Thoracic aorta (tissue), 2 donors: Measurements from ENCODE around the gene SYNE2. TPM values are rescaled to one million over a fixed set of nuclear protein-coding genes. Genes with fewer than 3 reads are reported as not detected.
"Not testable (repeated sequence)": the region's sequence is repeated elsewhere in the genome, so short reads cannot be mapped to it uniquely, and the experiment has no call there.

Experiments
- ATAC-seq: fragments of 150-250 bp; one replicate; pipeline ENCODE4 v1.8.0; 2017; ENCODE audit warnings: low read depth; ENCODE audit not compliant: insufficient number of reproducible peaks, low FRiP score
- DNase-seq: peaks from one replicate; pipeline ENCODE4 v3.0.0-alpha.2; 2020; ENCODE audit warnings: low spot score
- H3K27ac ChIP-seq, 2 donors: fragments of 200-600 bp; sonication (generic); 1 replicate in 1 of 2; 2 replicates in 1 of 2; pipeline ENCODE4 v1.5.1; 2016; ENCODE audit warnings: mild to moderate bottlenecking in 2 of 2, moderate library complexity in 2 of 2
- H3K27me3 ChIP-seq: fragments of 200-600 bp; sonication (generic); replicated peaks from 2 replicates; pipeline ENCODE4 v1.6.0; 2016; ENCODE audit warnings: mild to moderate bottlenecking; ENCODE audit not compliant: insufficient read depth
- H3K36me3 ChIP-seq: fragments of 200-600 bp; sonication (generic); one replicate; pipeline ENCODE4 v1.5.1; 2016
- H3K4me1 ChIP-seq, 2 donors: fragments of 200-600 bp; sonication (generic); 1 replicate in 1 of 2; 2 replicates in 1 of 2; pipeline versions ENCODE4 v1.5.1 to v1.6.0; 2016; ENCODE audit warnings: low read depth in 2 of 2, mild to moderate bottlenecking in 1 of 2; ENCODE audit not compliant: control insufficient read depth in 1 of 2
- H3K4me3 ChIP-seq: fragments of 200-600 bp; sonication (generic); 2 replicates; pipeline ENCODE4 v1.5.1; 2016; ENCODE audit warnings: mild to moderate bottlenecking
- H3K9me3 ChIP-seq: fragments of 200-600 bp; sonication (generic); 2 replicates; pipeline ENCODE4 v1.5.1; 2016
- CTCF ChIP-seq: fragments of 200-600 bp; sonication (generic); IDR thresholded peaks from one replicate; pipeline ENCODE4 v1.5.1; 2019; ENCODE audit warnings: antibody characterized with exemption
- total RNA-seq, 2 donors: library from RNA; depleted of rRNA; stranded (reverse); fragments of >200 nt; gene quantifications; one replicate each; pipeline versions ENCODE4 v1.1.0 to v1.2.3, GENCODE V29; 2016

Gene SYNE2
- total RNA-seq, 2 donors from 2014 or later, result 125 to 256 TPM

DNA sequence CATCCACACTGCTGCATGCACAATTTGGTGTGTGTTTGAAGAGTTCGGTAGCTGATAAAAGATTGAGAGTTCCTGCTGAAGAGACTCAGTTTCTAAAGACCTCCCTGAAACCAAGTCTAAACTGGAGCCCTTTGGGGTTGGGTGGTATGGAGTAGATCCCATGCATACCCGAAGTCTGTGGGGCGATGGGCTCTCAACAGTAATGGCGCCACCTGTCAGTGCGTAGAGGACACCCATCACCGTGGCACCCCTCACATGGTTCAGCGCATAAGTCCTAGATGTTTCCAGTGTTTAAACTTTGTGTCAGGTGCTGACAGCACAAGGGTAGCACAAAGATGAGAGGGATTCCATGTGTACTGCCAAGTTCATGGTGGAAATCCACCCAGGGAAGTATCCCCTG, 355.5 kb downstream of the SYNE2 start:
- H3K4me1 ChIP-seq, result peaks cover 2 to 3% of the 10 kb centered on the region in 2 donors
- no peak for ATAC-seq

DNA sequence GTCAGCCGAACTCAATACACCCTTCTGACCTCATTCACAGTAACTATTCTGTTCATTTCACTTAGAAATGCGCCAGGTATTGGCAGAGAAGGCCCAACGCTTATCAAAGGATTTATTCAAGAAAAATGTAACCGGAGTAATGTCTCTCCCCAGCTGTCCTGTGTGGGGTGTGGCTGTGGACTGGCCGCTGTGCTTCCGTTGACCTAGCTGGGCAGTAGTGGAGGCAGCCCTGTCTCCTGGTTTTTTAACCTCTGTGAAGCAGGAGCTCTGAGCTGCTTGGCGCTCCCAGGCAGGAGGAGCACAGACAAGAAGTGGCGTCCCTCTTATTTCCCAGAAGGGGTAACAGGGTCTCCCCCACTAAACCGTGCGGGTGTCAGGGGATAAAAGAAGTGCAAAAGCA, 356.2 kb downstream of the SYNE2 start:
- no peak for DNase-seq
- H3K36me3 ChIP-seq, result peaks cover 22% of the 10 kb centered on the region
- no peak overlapping the region for H3K27ac ChIP-seq
- H3K4me3 ChIP-seq, result no peak overlapping the region
- H3K4me1 ChIP-seq, result peaks cover 7 to 10% of the 10 kb centered on the region in 2 donors
- ATAC-seq, result no peak
- no peaks in the 10 kb centered on the region for H3K27me3 ChIP-seq
- H3K9me3 ChIP-seq, result no peaks in the 10 kb centered on the region
- TF ChIP-seq CTCF, result no peak

More for the DNA sequence above, 355.5 kb downstream of the SYNE2 start:
- TF ChIP-seq CTCF, result no peak
- no peak overlapping the region for H3K27ac ChIP-seq
- DNase-seq, result no peak
- H3K4me3 ChIP-seq, result no peak overlapping the region
- no peaks in the 10 kb centered on the region for H3K9me3 ChIP-seq
- peaks cover 22% of the 10 kb centered on the region for H3K36me3 ChIP-seq
- no peaks in the 10 kb centered on the region for H3K27me3 ChIP-seq

DNA sequence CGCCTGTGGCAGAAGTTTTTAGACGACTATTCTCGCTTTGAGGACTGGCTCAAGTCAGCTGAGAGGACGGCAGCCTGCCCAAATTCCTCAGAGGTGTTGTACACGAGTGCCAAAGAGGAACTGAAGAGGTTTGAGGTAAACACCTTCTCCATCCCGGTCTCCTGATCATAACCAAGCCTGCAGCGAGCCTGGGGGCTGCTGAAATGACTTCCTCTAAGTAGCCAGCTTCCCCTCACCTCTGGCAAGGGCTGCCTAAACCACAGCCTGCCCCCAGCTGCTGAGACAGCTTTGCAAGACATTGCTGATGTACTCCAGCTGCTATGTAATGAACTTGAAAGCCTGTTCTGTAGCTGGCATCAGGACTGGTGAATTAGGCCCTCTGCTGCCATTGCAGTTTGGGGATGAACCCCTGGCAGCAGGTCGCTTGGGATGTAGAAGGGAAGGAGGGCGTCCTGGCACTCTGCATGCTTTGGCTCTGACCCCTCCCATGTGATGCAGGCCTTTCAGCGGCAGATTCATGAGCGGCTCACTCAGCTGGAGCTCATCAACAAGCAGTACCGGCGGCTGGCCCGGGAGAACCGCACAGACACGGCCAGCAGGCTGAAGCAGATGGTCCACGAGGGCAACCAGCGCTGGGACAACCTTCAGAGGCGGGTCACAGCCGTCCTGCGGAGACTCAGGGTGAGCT, 356.8 kb downstream of the SYNE2 start:
- Histone ChIP-seq H3K27ac (no peak overlapping the region), H3K27me3 (no peaks in the 10 kb centered on the region), H3K4me3 (no peak overlapping the region), H3K4me1 (peaks cover 7 to 14% of the 10 kb centered on the region in 2 donors), H3K9me3 (no peaks in the 10 kb centered on the region), H3K36me3 (peaks cover 22% of the 10 kb centered on the region)
- ATAC-seq (no peak), DNase-seq (no peak)
- TF ChIP-seq CTCF, result no peak

DNA sequence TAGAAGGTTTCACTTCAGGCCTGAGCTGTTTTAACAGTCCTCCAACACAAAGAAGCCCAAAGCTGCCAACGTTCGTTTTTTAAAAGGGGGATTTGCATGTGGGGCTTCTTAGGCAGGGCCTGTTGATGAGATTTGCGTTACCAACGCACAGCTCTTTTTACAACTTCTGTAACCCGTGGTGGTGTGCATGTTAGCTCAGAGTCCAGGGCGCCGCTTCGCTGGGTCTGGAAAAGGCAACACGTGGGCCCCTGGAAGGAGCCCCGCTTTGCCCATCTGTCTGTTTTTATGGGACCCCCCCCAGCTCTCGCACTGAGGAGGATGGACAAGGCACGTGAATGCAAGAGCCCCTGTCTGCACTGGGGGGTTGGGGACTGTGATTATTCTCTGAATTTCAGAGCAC, 357.4 kb downstream of the SYNE2 start:
- no peak for ATAC-seq
- Histone ChIP-seq H3K36me3 (peaks cover 28% of the 10 kb centered on the region), H3K4me1 (peaks cover 7 to 14% of the 10 kb centered on the region in 2 donors), H3K27me3 (no peaks in the 10 kb centered on the region), H3K27ac (no peak overlapping the region), H3K4me3 (no peak overlapping the region), H3K9me3 (no peaks in the 10 kb centered on the region)
- TF ChIP-seq CTCF, result no peak
- no peak for DNase-seq

DNA sequence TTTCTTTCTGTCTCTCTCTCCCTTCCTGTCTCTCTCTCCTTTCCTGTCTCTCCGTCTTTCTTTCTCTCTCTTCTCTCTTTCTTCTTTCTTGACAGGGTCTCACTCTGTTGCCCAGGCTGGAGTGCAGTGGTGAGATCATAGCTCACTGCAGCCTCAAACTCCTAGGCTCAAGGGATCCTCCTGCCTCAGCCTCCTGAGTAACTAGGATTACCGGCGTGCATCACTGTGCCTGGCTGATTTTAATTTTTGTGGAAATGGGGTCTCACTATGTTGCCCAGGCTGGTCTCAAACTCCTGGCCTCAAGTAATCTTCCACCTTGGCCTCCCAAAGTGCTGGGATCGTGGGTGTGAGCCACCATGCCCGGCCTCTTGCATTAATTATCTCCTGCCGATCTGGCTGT, 358.1 kb downstream of the SYNE2 start:
- peaks cover 35% of the 10 kb centered on the region for H3K36me3 ChIP-seq
- not testable (repeated sequence) for ATAC-seq, H3K27me3 ChIP-seq, H3K4me3 ChIP-seq, DNase-seq, H3K9me3 ChIP-seq, H3K27ac ChIP-seq
- peaks cover 7 to 14% of the 10 kb centered on the region in 2 donors for H3K4me1 ChIP-seq

- no peak for DNase-seq
- TF ChIP-seq CTCF, result no peak
- no peak for ATAC-seq
- Histone ChIP-seq H3K4me1 (peaks cover 7 to 14% of the 10 kb centered on the region in 2 donors), H3K4me3 (no peak overlapping the region), H3K36me3 (peaks cover 38% of the 10 kb centered on the region), H3K27ac (peak overlapping the region in 1 of 2 donors; percentile 70), H3K27me3 (no peaks in the 10 kb centered on the region), H3K9me3 (no peaks in the 10 kb centered on the region)
Observed at GRCh38 chr14:64212666-64213065, 359.9 kb downstream of the SYNE2 start.
